Endothelial cell of umbilical vein (primary cell): ENCODE measurements around the gene FBLN2. TPM values are rescaled to one million over a fixed set of nuclear protein-coding genes. Genes with fewer than 3 reads are reported as not detected.

Experiments used
- BruUV-seq: library from RNA; stranded (reverse); fragments of 400-500 nt; replicated peaks from 2 replicates; lab custom pipeline; 2021; lab: Mats Ljungman, UMichigan
- CTCF ChIA-PET: fragments of 300-600, 350-600 bp; sonication (Branson Sonifier 250); formaldehyde crosslinking; loops from one replicate; lab custom pipeline; 2021; ENCODE audit warnings: antibody characterized with exemption, inconsistent platforms; lab: Charles Lee
- POLR2A ChIA-PET: fragments of 300-600, 350-600 bp; sonication (Branson Sonifier 250); formaldehyde crosslinking; loops from one replicate; lab custom pipeline; 2021; ENCODE audit warnings: antibody characterized with exemption, inconsistent platforms; lab: Charles Lee
- DNase-seq: peaks from one replicate; pipeline ENCODE4 v3.0.0-alpha.2; 2011; ENCODE audit warnings: low read depth, low spot score
- FAIRE-seq: peaks from 2 replicates; lab custom pipeline; 2011; peaks lifted over from hg19 to GRCh38; lab: Jason Lieb, UNC
- H2AFZ ChIP-seq: 2 replicates; pipeline ENCODE4 v1.6.0; 2012; ENCODE audit warnings: low read depth, low read length, control low read depth, inconsistent platforms
- H3K27ac ChIP-seq: 2 replicates; pipeline ENCODE4 v1.5.1; 2011; ENCODE audit warnings: low read depth, mild to moderate bottlenecking, control low read depth, low read length, moderate library complexity; ENCODE audit not compliant: insufficient read depth
- H3K27me3 ChIP-seq, 2 experiments: 2 replicates each; pipeline versions ENCODE4 v1.6.0 to v1.6.1; 2011; ENCODE audit warnings: low read length in 2 of 2, mixed read lengths in 1 of 2; ENCODE audit not compliant: control insufficient read depth in 2 of 2, insufficient read depth in 2 of 2
- H3K36me3 ChIP-seq, 2 experiments: 2 replicates in 1 of 2; 3 replicates in 1 of 2; pipeline ENCODE4 v1.5.1; 2011; ENCODE audit warnings: low read length in 2 of 2, mild to moderate bottlenecking in 1 of 2, moderate library complexity in 1 of 2; ENCODE audit not compliant: control insufficient read depth in 2 of 2, insufficient read depth in 2 of 2; ENCODE audit errors: extremely low read depth in 1 of 2
- H3K4me1 ChIP-seq: 3 replicates; pipeline ENCODE4 v1.5.1; 2011; ENCODE audit warnings: mild to moderate bottlenecking, low read length; ENCODE audit not compliant: control insufficient read depth, insufficient read depth; ENCODE audit errors: extremely low read depth
- H3K4me2 ChIP-seq: 2 replicates; pipeline ENCODE4 v1.6.1; 2011; ENCODE audit warnings: low read length, control low read depth, mixed read lengths; ENCODE audit not compliant: insufficient read depth
- H3K4me3 ChIP-seq, 3 experiments: fragments of 200-600 bp in 1 of 3; sonication (generic), shearing (Covaris generic) in 1 of 3; replicated peaks in 1 of 3; 2 replicates each; pipeline ENCODE4 v1.5.1; 2011 to 2016; ENCODE audit warnings: control low read depth in 3 of 3, low read length in 3 of 3, mild to moderate bottlenecking in 2 of 3, inconsistent platforms in 1 of 3, low read depth in 1 of 3, moderate library complexity in 1 of 3; ENCODE audit not compliant: insufficient read depth in 1 of 3
- H3K79me2 ChIP-seq: 2 replicates; pipeline ENCODE4 v1.6.0; 2012; ENCODE audit warnings: low read length, inconsistent platforms; ENCODE audit not compliant: control insufficient read depth, insufficient read depth
- H3K9ac ChIP-seq: replicated peaks from 2 replicates; pipeline ENCODE3; 2011; ENCODE audit warnings: low read length, control low read depth; ENCODE audit not compliant: insufficient read depth; ENCODE audit errors: extremely low read depth
- H3K9me1 ChIP-seq: replicated peaks from 3 replicates; pipeline ENCODE4 v1.6.0; 2011; ENCODE audit warnings: mild to moderate bottlenecking, low read length; ENCODE audit not compliant: control insufficient read depth, insufficient read depth; ENCODE audit errors: extremely low read depth
- H3K9me3 ChIP-seq: replicated peaks from 2 replicates; pipeline ENCODE4 v1.5.1; 2012; ENCODE audit warnings: low read length, inconsistent platforms; ENCODE audit not compliant: control insufficient read depth, insufficient read depth
- H4K20me1 ChIP-seq: replicated peaks from 2 replicates; pipeline ENCODE3; 2011; ENCODE audit warnings: mild to moderate bottlenecking, low read length; ENCODE audit not compliant: control insufficient read depth, insufficient read depth; ENCODE audit errors: extremely low read depth
- CTCF ChIP-seq, 2 donors: IDR thresholded peaks; 1 replicate in 1 of 2; 2 replicates in 1 of 2; pipeline ENCODE4 v1.5.1; 2011; ENCODE audit warnings: low read length in 2 of 2, mild to moderate bottlenecking in 2 of 2, moderate library complexity in 2 of 2, control low read depth in 1 of 2, inconsistent platforms in 1 of 2, low read depth in 1 of 2; ENCODE audit not compliant: insufficient read depth in 1 of 2; ENCODE audit errors: extremely low read depth in 1 of 2
- EZH2 ChIP-seq: IDR thresholded peaks from 2 replicates; pipeline ENCODE4 v1.6.1; 2012; ENCODE audit warnings: borderline replicate concordance, low read depth, mild to moderate bottlenecking, moderate library complexity, low read length, inconsistent platforms; ENCODE audit not compliant: severe bottlenecking
- FOS ChIP-seq: IDR thresholded peaks from 2 replicates; pipeline ENCODE4 v1.6.1; 2011; ENCODE audit warnings: mild to moderate bottlenecking, low read length, moderate library complexity, borderline replicate concordance; ENCODE audit not compliant: insufficient read depth
- GATA2 ChIP-seq: IDR thresholded peaks from 2 replicates; pipeline ENCODE4 v1.7.0; 2011; ENCODE audit warnings: low read depth, mild to moderate bottlenecking, moderate library complexity, mixed read lengths, low read length; ENCODE audit not compliant: insufficient read length, insufficient read depth
- JUN ChIP-seq: IDR thresholded peaks from 2 replicates; pipeline ENCODE4 v1.6.1; 2011; ENCODE audit warnings: borderline replicate concordance, low read depth; ENCODE audit not compliant: insufficient read length, insufficient read depth
- MAX ChIP-seq: IDR thresholded peaks from 2 replicates; pipeline ENCODE4 v1.6.1; 2011; ENCODE audit not compliant: insufficient read depth, insufficient read length
- MYC ChIP-seq: IDR thresholded peaks from one replicate; pipeline ENCODE4 v1.6.1; 2011; ENCODE audit warnings: mild to moderate bottlenecking, low read depth, low read length
- POLR2A ChIP-seq: IDR thresholded peaks from 2 replicates; pipeline ENCODE4 v1.6.1; 2012; ENCODE audit warnings: low read depth, mild to moderate bottlenecking, control low read depth, low read length
- POLR2AphosphoS5 ChIP-seq: IDR thresholded peaks from 2 replicates; pipeline ENCODE4 v1.6.1; 2012; ENCODE audit warnings: low read depth, mild to moderate bottlenecking, control low read depth, low read length, moderate library complexity; ENCODE audit not compliant: insufficient read depth
- dilution Hi-C: fragments of 300-500 bp; cut with MboI; formaldehyde crosslinking; loops from one replicate; pipeline ENCODE4 v1.15.0; 2019; ENCODE audit warnings: low sequenced_read_pairs; ENCODE audit not compliant: extremely low pct_ligation_motif_present
- intact Hi-C: fragments of 100-400 bp; cut with micrococcal nuclease; formaldehyde crosslinking; loops from one replicate; pipeline ENCODE4 v1.10.0; 2022
- polyA plus RNA-seq, 4 experiments: library from polyadenylated mRNA; depleted of rRNA in 3 of 4; stranded (reverse) in 3 of 4; unstranded in 1 of 4; fragments of >200 nt; gene quantifications; 2 replicates each; pipeline versions ENCODE4 v1.2.1 to v1.2.3, GENCODE V29; 2011 to 2012; ENCODE audit warnings: missing spikeins in 1 of 4
- total RNA-seq: library from RNA; stranded (reverse); gene quantifications from 2 replicates; pipeline ENCODE4 v1.2.3, GENCODE V29; 2021

The FBLN2 gene
- total and polyA plus RNA-seq, 2 donors (not counting 3 experiments of a cell fraction or from before 2014, with no cell fraction given) = 1.4 to 1.9 TPM

- intact Hi-C loops (no loop called here), dilution Hi-C loops (no loop called here)
- H3K9ac ChIP-seq = no peak overlapping the region
- no peaks in the 10 kb centered on the region for H3K79me2 ChIP-seq
- no TSS peak for BruUV-seq
- H3K27ac ChIP-seq = no peak overlapping the region
- H3K4me1 ChIP-seq = no peaks in the 10 kb centered on the region
- no peaks in the 10 kb centered on the region for H3K9me3 ChIP-seq
- no peak overlapping the region for H3K4me3 ChIP-seq
- H3K36me3 ChIP-seq = no peaks in the 10 kb centered on the region
- no peak overlapping the region for H2AFZ ChIP-seq
- no peak overlapping the region for H3K4me2 ChIP-seq
- no peaks in the 10 kb centered on the region for H3K27me3 ChIP-seq
- FAIRE-seq (no peak), DNase-seq (no peak)
- TF ChIP-seq JUN = no peak
- TF ChIP-seq POLR2AphosphoS5 = no peak
- TF ChIP-seq EZH2 = no peak
- TF ChIP-seq POLR2A = no peak
- TF ChIP-seq FOS = no peak
- no peak for TF ChIP-seq MYC
- no peak for TF ChIP-seq MAX
- TF ChIP-seq CTCF (IDR thresholded peaks at IDR 0.05; ENCODE audit: extremely low read depth in 1 of 2, insufficient read depth in 1 of 2, low read depth in 1 of 2, low read length in 2 of 2) = no peak
- no peak for TF ChIP-seq GATA2
- no peaks in the 10 kb centered on the region for H3K9me1 ChIP-seq
- CTCF ChIA-PET = interaction anchor here (1.0 kb wide), 1 partner anchor 12 kb away, joined by 4 read pairs; no protein-coding TSS in a partner anchor
- no peaks in the 10 kb centered on the region for H4K20me1 ChIP-seq
- POLR2A ChIA-PET = no interaction called here
Observed at GRCh38 chr3:13670292-13670691, 121.4 kb downstream of the FBLN2 start.
